ENCODE measurements around the gene TMX3.

TMX3 gene

GRCh38 chr18:68714712-68715496 lies at the start of gene TMX3:
TMX3 (minus strand) TSS chr18:68715108; CDS start chr18:68714981, 127 bp downstream.
- peak; percentile 92 for DNase-seq

DNA sequence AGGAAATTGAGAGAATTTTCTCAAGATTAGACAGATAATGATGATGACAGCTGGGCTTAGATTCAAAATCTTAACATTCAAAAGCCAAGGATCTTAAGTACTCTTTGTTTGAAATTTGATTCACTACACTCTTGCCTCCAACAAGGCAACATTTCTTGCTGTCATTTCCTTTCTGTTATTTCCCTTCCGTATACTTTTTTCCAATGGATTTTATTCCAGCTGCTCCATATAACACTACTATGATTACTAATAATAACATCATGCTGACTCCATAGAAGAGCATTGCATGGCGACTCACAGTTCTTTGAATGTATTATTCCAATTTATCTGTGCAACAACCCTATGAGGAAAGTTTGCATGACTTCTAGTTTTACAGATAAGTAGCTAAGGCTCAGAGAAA lies 49.1 kb upstream of the TMX3 start:
- no peak for DNase-seq

GRCh38 chr18:68763083-68763482 lies 48.2 kb upstream of the TMX3 start:
- DNase-seq, result no peak

DNA sequence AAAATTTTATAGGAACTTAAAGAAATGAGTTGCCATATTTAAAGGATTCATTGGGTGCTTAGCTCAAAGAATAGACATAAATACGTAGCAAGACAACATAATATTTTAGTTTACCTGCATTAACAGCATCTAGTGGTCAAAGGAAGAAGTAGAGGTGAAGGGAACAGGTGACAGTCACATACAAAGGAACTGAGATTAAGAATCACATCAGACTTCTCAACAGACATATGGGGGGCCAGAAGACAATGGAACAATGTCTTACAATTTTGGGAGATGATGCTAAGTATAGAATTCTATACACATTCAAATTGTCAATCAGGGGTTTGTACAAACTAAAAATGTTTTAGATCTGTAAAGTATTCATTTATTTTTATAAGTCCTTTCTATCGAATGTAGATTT lies 44.4 kb upstream of the TMX3 start:
- DNase-seq, result no peak

GRCh38 chr18:68757126-68757525 lies 42.2 kb upstream of the TMX3 start:
- no peak for DNase-seq

- DNase-seq, result no peak
Measured at GRCh38 chr18:68742206-68742605, 27.3 kb upstream of the TMX3 start.

- DNase-seq, result no peak
Measured at GRCh38 chr18:68740966-68741365, 26.1 kb upstream of the TMX3 start.

DNA sequence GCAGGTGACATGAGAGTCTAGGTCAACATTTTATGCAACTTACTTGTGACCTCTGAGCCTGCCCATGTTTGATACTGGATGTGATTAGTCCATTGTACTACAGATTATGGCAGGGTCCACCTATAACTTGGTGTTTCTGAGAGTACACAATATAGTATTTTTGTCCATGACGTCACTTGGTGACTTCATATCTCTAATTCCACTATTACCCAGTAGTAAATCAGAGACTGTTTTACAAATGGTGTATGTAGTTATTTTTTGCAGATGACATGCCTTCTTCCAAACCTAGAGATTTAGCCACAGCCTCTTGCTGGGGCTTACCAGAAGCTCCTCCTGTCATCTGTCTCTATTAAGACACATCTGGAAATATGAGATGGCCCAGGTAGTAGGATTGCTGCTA lies 24.6 kb upstream of the TMX3 start:
- DNase-seq, result no peak

- DNase-seq, result no peak
Measured at GRCh38 chr18:68738564-68738963, 23.7 kb upstream of the TMX3 start.

GRCh38 chr18:68735483-68736343 lies 20.8 kb upstream of the TMX3 start:
- peak; percentile 47 for DNase-seq

GRCh38 chr18:68734308-68734707 lies 19.4 kb upstream of the TMX3 start:
- no peak for DNase-seq

- DNase-seq, result no peak
Measured at GRCh38 chr18:68733707-68734106, 18.8 kb upstream of the TMX3 start.

GRCh38 chr18:68728081-68728700 lies 13.3 kb upstream of the TMX3 start:
- no peak for DNase-seq

GRCh38 chr18:68727506-68727905 lies 12.6 kb upstream of the TMX3 start:
- DNase-seq, result no peak

- DNase-seq, result no peak
Measured at GRCh38 chr18:68725346-68725745, 10.4 kb upstream of the TMX3 start.

DNA sequence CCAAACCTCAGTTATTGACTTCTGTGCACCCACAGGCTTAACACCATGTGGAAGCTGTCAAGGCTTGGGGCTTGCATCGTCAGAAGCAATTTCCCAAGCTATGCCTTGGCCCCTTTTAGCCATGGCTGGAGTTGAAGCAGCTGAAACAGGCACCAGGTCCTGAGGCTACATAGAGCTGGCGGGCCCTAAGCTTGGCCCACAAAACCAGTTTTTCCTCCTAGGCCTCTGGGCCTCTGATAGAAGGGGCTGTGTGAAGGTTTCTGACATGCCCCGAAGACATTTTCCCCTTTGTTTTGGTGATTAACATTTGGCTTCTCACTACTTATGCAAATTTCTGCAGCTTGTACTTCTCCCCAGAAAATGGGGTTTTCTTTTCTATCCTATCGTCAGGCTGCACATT lies 9.1 kb upstream of the TMX3 start:
- DNase-seq, result no peak

- DNase-seq, result no peak
Measured at GRCh38 chr18:68723539-68723938, 8.6 kb upstream of the TMX3 start.

GRCh38 chr18:68722821-68723220 lies 7.9 kb upstream of the TMX3 start:
- no peak for DNase-seq

- peak; percentile 50 for DNase-seq
Measured at GRCh38 chr18:68721681-68722583, 7.0 kb upstream of the TMX3 start.

- DNase-seq, result peak; percentile 19
Measured at GRCh38 chr18:68714366-68714711, 569 bp downstream of the TMX3 start.

- DNase-seq, result no peak
Measured at GRCh38 chr18:68713796-68714195, 1.1 kb downstream of the TMX3 start.

DNA sequence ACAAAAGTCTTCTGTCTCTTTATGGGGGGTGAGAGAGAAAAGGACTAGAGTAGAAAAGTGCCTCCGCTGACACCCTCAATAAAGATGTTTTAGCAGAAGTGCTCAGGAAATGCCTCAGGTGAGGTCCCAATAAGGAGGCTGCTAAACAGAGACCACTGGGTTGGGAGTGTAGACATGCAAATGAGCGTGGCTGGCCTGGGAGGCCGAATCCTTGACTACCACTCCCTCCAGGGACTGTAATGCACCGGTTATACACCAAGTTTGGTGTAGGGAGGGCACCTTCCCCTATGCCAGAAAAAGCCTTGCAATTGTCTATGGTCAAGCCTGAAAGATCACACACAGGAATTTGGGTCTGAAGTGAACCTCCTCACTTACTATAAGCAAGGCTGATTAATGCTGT lies 1.8 kb downstream of the TMX3 start:
- no peak for DNase-seq

DNA sequence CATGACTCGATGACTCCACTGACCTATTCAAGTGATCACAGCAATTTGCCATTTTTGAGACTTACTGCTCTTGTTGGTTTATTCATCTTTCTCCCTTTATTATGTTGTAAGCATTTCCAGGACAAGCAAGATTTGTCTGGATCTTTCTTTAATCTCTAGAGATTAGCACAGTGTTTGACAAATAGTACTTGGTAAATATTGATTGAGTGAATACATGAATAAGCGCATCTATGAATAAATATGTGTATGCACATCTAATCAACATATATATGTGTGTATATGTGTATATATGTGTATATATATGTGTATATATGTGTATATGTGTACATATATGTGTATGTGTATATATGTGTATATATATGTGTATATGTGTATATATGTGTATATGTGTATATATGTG lies 7.3 kb downstream of the TMX3 start:
- no peak for DNase-seq
